HG03575 (cell line): ENCODE data around the gene PHACTR1.

ENCODE experiments used
- ATAC-seq: cut with Tn5 transposase; IDR thresholded peaks from one replicate; pipeline ENCODE4 v1.9.1; 2021; ENCODE audit not compliant: unreplicated experiment, insufficient number of reproducible peaks, low FRiP score; ENCODE audit errors: extremely low read depth

The PHACTR1 gene

GRCh38 chr6:13184547-13184946 is 468.0 kb downstream of the PHACTR1 start:
- ATAC-seq, result no peak

GRCh38 chr6:13186861-13187260 is 470.3 kb downstream of the PHACTR1 start:
- ATAC-seq, result no peak

GRCh38 chr6:13187692-13188091 is 471.1 kb downstream of the PHACTR1 start:
- no peak for ATAC-seq

GRCh38 chr6:13188306-13188705 is 471.7 kb downstream of the PHACTR1 start:
- no peak for ATAC-seq

GRCh38 chr6:13189710-13190109 is 473.1 kb downstream of the PHACTR1 start:
- no peak for ATAC-seq

GRCh38 chr6:13190376-13190775 is 473.8 kb downstream of the PHACTR1 start:
- ATAC-seq, result no peak

GRCh38 chr6:13191461-13191860 is 474.9 kb downstream of the PHACTR1 start:
- ATAC-seq, result no peak

GRCh38 chr6:13194852-13195251 is 478.3 kb downstream of the PHACTR1 start:
- no peak for ATAC-seq

- ATAC-seq, result no peak
Observed at GRCh38 chr6:13195803-13196202, 479.2 kb downstream of the PHACTR1 start.

GRCh38 chr6:13198168-13198567 is 481.6 kb downstream of the PHACTR1 start:
- no peak for ATAC-seq

- ATAC-seq, result no peak
Observed at GRCh38 chr6:13201336-13201735, 484.8 kb downstream of the PHACTR1 start.

- ATAC-seq, result no peak
Observed at GRCh38 chr6:13203145-13203544, 486.6 kb downstream of the PHACTR1 start.

- no peak for ATAC-seq
Observed at GRCh38 chr6:13205106-13205505, 488.5 kb downstream of the PHACTR1 start.

GRCh38 chr6:13212096-13212495 is 495.5 kb downstream of the PHACTR1 start:
- no peak for ATAC-seq

- no peak for ATAC-seq
Observed at GRCh38 chr6:13212538-13212937, 496.0 kb downstream of the PHACTR1 start.

- ATAC-seq, result no peak
Observed at GRCh38 chr6:13215390-13215789, 498.8 kb downstream of the PHACTR1 start.

GRCh38 chr6:13216236-13217014 is 499.9 kb downstream of the PHACTR1 start:
- no peak for ATAC-seq

GRCh38 chr6:13217206-13217905 is 500.8 kb downstream of the PHACTR1 start:
- ATAC-seq, result no peak

GRCh38 chr6:13220266-13220665 is 503.7 kb downstream of the PHACTR1 start:
- no peak for ATAC-seq

- no peak for ATAC-seq
Observed at GRCh38 chr6:13222048-13222447, 505.5 kb downstream of the PHACTR1 start.
